Activated T-helper 1 cell treated with anti-CD3 and anti-CD28 coated beads, Interleukin-12 subunit alpha, Interleukin-12 subunit beta, Interleukin-2, Interleukin-4 antibody, amounts not matched to agents 30 ng/mL and 10 ng/mL and 1 ng/mL, durations not matched to agents 14 hours and 24 hours and 36 hours (primary cell): Measurements from ENCODE around the gene CNPY3. TPM values are rescaled to one million over a fixed set of nuclear protein-coding genes. Genes with fewer than 3 reads are reported as not detected.
"Not testable (repeated sequence)": the region's sequence is repeated elsewhere in the genome, so short reads cannot be mapped to it uniquely, and the experiment has no call there.

Experiments used
- DNase-seq: peaks from one replicate; pipeline ENCODE4 v3.0.0; 2021; ENCODE audit warnings: low spot score
- H3K27ac Mint-ChIP-seq: one replicate; pipeline ENCODE4 v1.8.0; 2021; ENCODE audit warnings: mild to moderate bottlenecking, mixed read lengths
- H3K27me3 Mint-ChIP-seq: one replicate; pipeline ENCODE4 v1.8.0; 2022; ENCODE audit warnings: mild to moderate bottlenecking, moderate library complexity, mixed read lengths; ENCODE audit not compliant: insufficient read depth
- H3K36me3 Mint-ChIP-seq: one replicate; pipeline ENCODE4 v1.8.0; 2021; ENCODE audit warnings: low read depth, mixed read lengths
- H3K4me1 Mint-ChIP-seq: one replicate; pipeline ENCODE4 v1.8.0; 2021; ENCODE audit warnings: low read depth, mixed read lengths
- H3K4me3 Mint-ChIP-seq: one replicate; pipeline ENCODE4 v1.8.0; 2021; ENCODE audit warnings: mild to moderate bottlenecking, moderate library complexity, mixed read lengths
- H3K9me3 Mint-ChIP-seq: one replicate; pipeline ENCODE4 v1.8.0; 2021; ENCODE audit warnings: mixed read lengths
- intact Hi-C: fragments of 100-400 bp; cut with micrococcal nuclease; formaldehyde crosslinking; loops from one replicate; pipeline ENCODE4 v1.15.1; 2024
- total RNA-seq: library from RNA; stranded (reverse); gene quantifications from 2 replicates; pipeline ENCODE4 v1.2.3, GENCODE V29; 2022

CNPY3 gene
- total RNA-seq, 1 donor from 2014 or later, result 49.2 TPM

- Mint-ChIP-seq H3K4me1 (peaks cover 19% of the 10 kb centered on the region), H3K36me3 (no peaks in the 10 kb centered on the region), H3K9me3 (no peaks in the 10 kb centered on the region), H3K27ac (no peak overlapping the region), H3K27me3 (no peaks in the 10 kb centered on the region), H3K4me3 (no peak overlapping the region)
- intact Hi-C loops, result loop anchor here (1.0 to 5.0 kb wide), 7 partner anchors 10 to 239 kb away; partner anchors contain the start of genes GNMT, PPP2R5D, RPL7L1 and RRP36
- no peak for DNase-seq
Observed at GRCh38 chr6:42899871-42900270, 29.4 kb upstream of the CNPY3 start.

- peak; percentile 72 for DNase-seq
- intact Hi-C loops, result loop anchor here (1.0 to 5.0 kb wide), 7 partner anchors 28 to 242 kb away; partner anchors contain the start of genes CNPY3, GNMT, PEX6 and PPP2R5D
- peaks cover 19% of the 10 kb centered on the region for H3K4me1 Mint-ChIP-seq
- H3K27me3 Mint-ChIP-seq, result no peaks in the 10 kb centered on the region
- no peak overlapping the region for H3K27ac Mint-ChIP-seq
- no peak overlapping the region for H3K4me3 Mint-ChIP-seq
- no peaks in the 10 kb centered on the region for H3K36me3 Mint-ChIP-seq
- no peaks in the 10 kb centered on the region for H3K9me3 Mint-ChIP-seq
Observed at GRCh38 chr6:42901538-42901957, 27.7 kb upstream of the CNPY3 start.

- peaks cover 19% of the 10 kb centered on the region for H3K4me1 Mint-ChIP-seq
- DNase-seq, H3K27me3 Mint-ChIP-seq, H3K4me3 Mint-ChIP-seq, H3K36me3 Mint-ChIP-seq, H3K27ac Mint-ChIP-seq, H3K9me3 Mint-ChIP-seq: not testable (repeated sequence)
- intact Hi-C loops, result loop anchor here (5.0 kb wide), 1 partner anchor 60 kb away; the partner anchor contains the start of gene GNMT
Observed at GRCh38 chr6:42902429-42903263, 26.6 kb upstream of the CNPY3 start.

GRCh38 chr6:42904467-42904866, 24.8 kb upstream of the CNPY3 start:
- Mint-ChIP-seq H3K9me3 (no peaks in the 10 kb centered on the region), H3K36me3 (no peaks in the 10 kb centered on the region), H3K4me3 (no peak overlapping the region), H3K27ac (no peak overlapping the region), H3K27me3 (no peaks in the 10 kb centered on the region), H3K4me1 (peaks cover 13% of the 10 kb centered on the region)
- intact Hi-C loops, result loop anchor here (5.0 kb wide), 1 partner anchor 58 kb away; the partner anchor contains the start of gene GNMT
- DNase-seq, result no peak

GRCh38 chr6:42907336-42907735, 21.9 kb upstream of the CNPY3 start:
- H3K27ac Mint-ChIP-seq, result no peak overlapping the region
- no peak overlapping the region for H3K4me3 Mint-ChIP-seq
- intact Hi-C loops, result no loop called here
- H3K27me3 Mint-ChIP-seq, result peaks cover 9% of the 10 kb centered on the region
- H3K36me3 Mint-ChIP-seq, result no peaks in the 10 kb centered on the region
- H3K9me3 Mint-ChIP-seq, result no peaks in the 10 kb centered on the region
- H3K4me1 Mint-ChIP-seq, result peaks cover 1% of the 10 kb centered on the region
- DNase-seq, result no peak

GRCh38 chr6:42909835-42910234, 19.4 kb upstream of the CNPY3 start:
- Mint-ChIP-seq H3K27me3 (peaks cover 23% of the 10 kb centered on the region), H3K9me3 (no peaks in the 10 kb centered on the region), H3K4me1 (no peaks in the 10 kb centered on the region), H3K4me3 (no peak overlapping the region), H3K36me3 (no peaks in the 10 kb centered on the region), H3K27ac (no peak overlapping the region)
- DNase-seq, result no peak
- intact Hi-C loops, result no loop called here

GRCh38 chr6:42911171-42912021, 17.9 kb upstream of the CNPY3 start:
- H3K27me3 Mint-ChIP-seq, result peaks cover 28% of the 10 kb centered on the region
- no peaks in the 10 kb centered on the region for H3K4me1 Mint-ChIP-seq
- H3K9me3 Mint-ChIP-seq, result no peaks in the 10 kb centered on the region
- H3K36me3 Mint-ChIP-seq, result no peaks in the 10 kb centered on the region
- no peak overlapping the region for H3K4me3 Mint-ChIP-seq
- intact Hi-C loops, result no loop called here
- no peak for DNase-seq
- no peak overlapping the region for H3K27ac Mint-ChIP-seq

GRCh38 chr6:42914546-42914945, 14.7 kb upstream of the CNPY3 start:
- no peak overlapping the region for H3K27ac Mint-ChIP-seq
- no peak overlapping the region for H3K4me3 Mint-ChIP-seq

GRCh38 chr6:42915732-42916131, 13.5 kb upstream of the CNPY3 start, which contains the start of gene PTCRA:
Gene PTCRA (plus strand): TSS chr6:42916053. CDS start chr6:42916070, 17 bp downstream.
- Mint-ChIP-seq H3K4me1 (no peaks in the 10 kb centered on the region), H3K9me3 (no peaks in the 10 kb centered on the region), H3K27me3 (peaks cover 28% of the 10 kb centered on the region), H3K4me3 (no peak within 1 kb of the TSS), H3K36me3 (no peaks in the 10 kb centered on the region), H3K27ac (no peak within 1 kb of the TSS)
- intact Hi-C loops, result no loop called here
- no peak for DNase-seq

More at GRCh38 chr6:42914546-42914945, 14.7 kb upstream of the CNPY3 start:
- Mint-ChIP-seq H3K9me3 (no peaks in the 10 kb centered on the region), H3K27me3 (peaks cover 28% of the 10 kb centered on the region), H3K4me1 (no peaks in the 10 kb centered on the region), H3K36me3 (no peaks in the 10 kb centered on the region)
- DNase-seq, result no peak
- intact Hi-C loops, result no loop called here

GRCh38 chr6:42916288-42916687, 13.0 kb upstream of the CNPY3 start:
- intact Hi-C loops, result no loop called here
- no peaks in the 10 kb centered on the region for H3K9me3 Mint-ChIP-seq
- H3K36me3 Mint-ChIP-seq, result no peaks in the 10 kb centered on the region
- H3K4me1 Mint-ChIP-seq, result no peaks in the 10 kb centered on the region
- DNase-seq, result no peak
- H3K4me3 Mint-ChIP-seq, result no peak overlapping the region
- no peak overlapping the region for H3K27ac Mint-ChIP-seq
- H3K27me3 Mint-ChIP-seq, result peaks cover 23% of the 10 kb centered on the region

GRCh38 chr6:42921801-42922200, 7.5 kb upstream of the CNPY3 start:
- H3K36me3 Mint-ChIP-seq, result no peaks in the 10 kb centered on the region
- H3K27ac Mint-ChIP-seq, result no peak overlapping the region
- intact Hi-C loops, result no loop called here
- H3K9me3 Mint-ChIP-seq, result no peaks in the 10 kb centered on the region
- H3K4me1 Mint-ChIP-seq, result no peaks in the 10 kb centered on the region
- no peak overlapping the region for H3K4me3 Mint-ChIP-seq
- no peak for DNase-seq
- peaks cover 2% of the 10 kb centered on the region for H3K27me3 Mint-ChIP-seq

- H3K27ac Mint-ChIP-seq, result no peak overlapping the region
- H3K9me3 Mint-ChIP-seq, result no peaks in the 10 kb centered on the region
- H3K4me3 Mint-ChIP-seq, result no peak overlapping the region
- intact Hi-C loops, result no loop called here
- peaks cover 2% of the 10 kb centered on the region for H3K27me3 Mint-ChIP-seq
- DNase-seq, result no peak
- peaks cover 5% of the 10 kb centered on the region for H3K4me1 Mint-ChIP-seq
- H3K36me3 Mint-ChIP-seq, result peaks cover 2% of the 10 kb centered on the region
Observed at GRCh38 chr6:42923666-42924065, 5.6 kb upstream of the CNPY3 start.
